Measurements from ENCODE around the gene HEXD. TPM values are rescaled to one million over a fixed set of nuclear protein-coding genes. Genes with fewer than 3 reads are reported as not detected.

Gene HEXD
- total RNA-seq, 1 experiment from 2014 or later = 16.2 TPM

DNA sequence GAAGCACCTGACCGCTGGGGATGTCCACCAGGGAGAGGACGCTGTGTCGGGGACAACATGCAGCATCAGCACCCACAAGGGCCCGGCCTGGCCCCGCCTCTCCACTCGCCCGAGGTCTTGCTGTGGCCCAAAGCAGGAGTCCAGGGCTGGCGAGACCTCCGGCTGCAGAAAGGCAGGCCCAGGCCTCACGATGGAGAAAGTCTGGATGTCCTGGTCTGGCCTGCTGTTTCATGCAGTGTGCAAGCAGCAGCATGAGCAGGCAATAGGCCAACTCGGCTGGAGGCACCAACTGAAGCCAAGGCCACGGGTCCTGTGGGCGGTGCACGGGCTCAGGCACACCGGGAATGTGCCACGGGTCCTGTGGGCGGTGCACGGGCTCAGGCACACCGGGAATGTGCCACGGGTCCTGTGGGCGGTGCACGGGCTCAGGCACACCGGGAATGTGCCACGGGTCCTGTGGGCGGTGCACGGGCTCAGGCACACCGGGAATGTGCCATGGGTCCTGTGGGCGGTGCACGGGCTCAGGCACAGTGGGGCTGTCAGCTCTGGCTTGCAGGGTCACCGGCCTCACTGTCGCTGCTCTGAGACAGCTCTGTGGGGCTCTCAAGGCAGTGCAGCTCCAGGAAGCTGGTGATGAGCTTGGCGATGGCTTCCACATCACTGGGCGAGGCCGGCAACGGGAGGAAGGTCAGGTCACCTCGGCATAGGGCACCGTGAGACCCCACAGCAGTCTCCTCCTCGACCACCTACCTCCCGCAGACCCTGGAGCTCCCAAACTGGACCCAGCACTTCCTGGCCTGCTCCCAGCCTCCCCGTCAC lies 25.5 kb downstream of the HEXD start:
- BruUV-seq (replicated peaks) = no TSS peak
- Mint-ChIP-seq H3K36me3 (ENCODE audit: insufficient read depth, unreplicated experiment) (peaks cover 19% of the 10 kb centered on the region), H3K4me3 (ENCODE audit: unreplicated experiment) (no peak overlapping the region), H3K9me3 (ENCODE audit: unreplicated experiment) (no peaks in the 10 kb centered on the region), H3K27me3 (ENCODE audit: insufficient read depth, unreplicated experiment) (no peaks in the 10 kb centered on the region), H3K4me1 (ENCODE audit: insufficient read depth, unreplicated experiment) (no peaks in the 10 kb centered on the region), H3K27ac (ENCODE audit: low read depth, unreplicated experiment) (no peak overlapping the region)
- TF ChIP-seq, protein P1, sequence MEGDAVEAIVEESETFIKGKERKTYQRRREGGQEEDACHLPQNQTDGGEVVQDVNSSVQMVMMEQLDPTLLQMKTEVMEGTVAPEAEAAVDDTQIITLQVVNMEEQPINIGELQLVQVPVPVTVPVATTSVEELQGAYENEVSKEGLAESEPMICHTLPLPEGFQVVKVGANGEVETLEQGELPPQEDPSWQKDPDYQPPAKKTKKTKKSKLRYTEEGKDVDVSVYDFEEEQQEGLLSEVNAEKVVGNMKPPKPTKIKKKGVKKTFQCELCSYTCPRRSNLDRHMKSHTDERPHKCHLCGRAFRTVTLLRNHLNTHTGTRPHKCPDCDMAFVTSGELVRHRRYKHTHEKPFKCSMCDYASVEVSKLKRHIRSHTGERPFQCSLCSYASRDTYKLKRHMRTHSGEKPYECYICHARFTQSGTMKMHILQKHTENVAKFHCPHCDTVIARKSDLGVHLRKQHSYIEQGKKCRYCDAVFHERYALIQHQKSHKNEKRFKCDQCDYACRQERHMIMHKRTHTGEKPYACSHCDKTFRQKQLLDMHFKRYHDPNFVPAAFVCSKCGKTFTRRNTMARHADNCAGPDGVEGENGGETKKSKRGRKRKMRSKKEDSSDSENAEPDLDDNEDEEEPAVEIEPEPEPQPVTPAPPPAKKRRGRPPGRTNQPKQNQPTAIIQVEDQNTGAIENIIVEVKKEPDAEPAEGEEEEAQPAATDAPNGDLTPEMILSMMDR (IDR thresholded peaks at IDR 0.05; ENCODE audit: unreplicated experiment) = no peak
- DNase-seq (ENCODE audit: unreplicated experiment) = no peak
- intact Hi-C loops (cut with micrococcal nuclease) = no loop called here
- ChIA-PET CTCF (no interaction called here), POLR2A (interaction anchor here (0.6 to 1.2 kb wide), 2 partner anchors 13 to 842 kb away, joined by 3 to 6 read pairs; no protein-coding TSS in a partner anchor)

DNA sequence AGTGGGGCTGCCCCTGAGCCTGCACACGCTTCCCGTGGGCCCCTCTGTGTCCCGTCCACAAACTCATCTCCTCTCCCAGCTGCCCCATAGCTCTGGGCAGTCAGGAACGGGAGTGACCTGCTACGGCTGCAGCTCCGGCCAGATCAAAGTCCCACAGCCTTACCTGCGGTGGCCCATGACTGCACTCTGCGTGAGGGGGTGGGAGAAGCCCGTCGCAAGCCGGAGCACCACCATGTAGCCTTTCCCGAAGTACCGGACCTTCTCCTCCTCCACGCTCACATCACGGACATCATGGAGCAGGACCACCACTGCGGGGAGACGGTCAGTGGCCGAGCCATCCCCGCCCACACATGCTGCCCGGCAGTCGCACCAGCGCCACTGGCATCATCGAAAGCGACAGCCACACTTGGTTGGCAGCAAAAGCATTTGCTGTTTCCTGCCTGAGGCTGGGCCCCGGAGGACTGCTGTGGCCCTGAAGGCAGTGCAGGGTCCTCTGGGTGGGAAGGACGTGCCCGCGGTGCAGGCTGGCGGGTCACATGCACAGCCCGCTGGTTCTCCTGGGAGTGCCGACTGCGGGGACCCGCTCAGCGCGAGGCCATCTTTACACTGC lies 26.2 kb downstream of the HEXD start:
- TF ChIP-seq, protein P1 (IDR thresholded peaks at IDR 0.05; ENCODE audit: unreplicated experiment) = no peak
- H3K36me3 Mint-ChIP-seq (ENCODE audit: insufficient read depth, unreplicated experiment) = peaks cover 19% of the 10 kb centered on the region
- no peaks in the 10 kb centered on the region for H3K27me3 Mint-ChIP-seq (ENCODE audit: insufficient read depth, unreplicated experiment)
- intact Hi-C loops (cut with micrococcal nuclease) = no loop called here
- H3K27ac Mint-ChIP-seq (ENCODE audit: low read depth, unreplicated experiment) = no peak overlapping the region
- H3K9me3 Mint-ChIP-seq (ENCODE audit: unreplicated experiment) = no peaks in the 10 kb centered on the region
- ChIA-PET POLR2A (interaction anchor here (0.6 kb wide), 1 partner anchor 842 kb away, joined by 3 read pairs; no protein-coding TSS in a partner anchor), CTCF (no interaction called here)
- BruUV-seq (replicated peaks) = no TSS peak
- H3K4me3 Mint-ChIP-seq (ENCODE audit: unreplicated experiment) = no peak overlapping the region
- H3K4me1 Mint-ChIP-seq (ENCODE audit: insufficient read depth, unreplicated experiment) = no peaks in the 10 kb centered on the region
- no peak for DNase-seq (ENCODE audit: unreplicated experiment)

DNA sequence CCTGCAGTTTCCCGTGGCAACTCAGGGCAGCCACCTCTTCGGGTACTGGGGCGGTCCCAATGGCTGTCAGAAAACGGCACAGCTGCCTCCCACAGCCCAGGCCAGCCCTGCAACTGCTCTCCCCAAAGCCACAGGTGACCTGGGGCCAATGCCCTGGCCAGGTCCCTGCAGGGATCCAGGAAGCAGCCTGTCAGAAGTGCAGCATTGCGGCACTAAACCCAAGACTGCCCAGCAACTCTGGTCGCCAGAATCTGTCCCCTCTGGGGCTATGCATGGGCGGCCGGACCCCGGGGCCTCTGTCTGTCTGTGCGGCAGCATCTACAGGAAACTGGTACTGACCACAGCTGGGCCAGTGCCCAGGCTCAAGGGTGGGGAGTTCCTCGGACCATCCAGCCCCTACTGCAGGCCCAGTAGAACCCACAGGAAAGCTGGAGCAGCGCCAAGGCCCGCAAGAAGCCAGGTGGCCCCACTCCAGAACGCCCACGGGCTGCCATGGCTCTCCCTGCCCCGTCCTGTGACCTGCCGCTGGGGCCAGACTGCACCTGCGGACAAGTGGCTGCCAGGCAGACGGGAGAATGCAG lies 26.9 kb downstream of the HEXD start:
- ChIA-PET CTCF (no interaction called here), POLR2A (no interaction called here)
- no peak for DNase-seq (ENCODE audit: unreplicated experiment)
- Mint-ChIP-seq H3K4me1 (ENCODE audit: insufficient read depth, unreplicated experiment) (no peaks in the 10 kb centered on the region), H3K4me3 (ENCODE audit: unreplicated experiment) (no peak overlapping the region), H3K27ac (ENCODE audit: low read depth, unreplicated experiment) (no peak overlapping the region), H3K9me3 (ENCODE audit: unreplicated experiment) (no peaks in the 10 kb centered on the region), H3K36me3 (ENCODE audit: insufficient read depth, unreplicated experiment) (peaks cover 20% of the 10 kb centered on the region), H3K27me3 (ENCODE audit: insufficient read depth, unreplicated experiment) (no peaks in the 10 kb centered on the region)
- TF ChIP-seq, protein P1 (IDR thresholded peaks at IDR 0.05; ENCODE audit: unreplicated experiment) = no peak
- intact Hi-C loops (cut with micrococcal nuclease) = no loop called here
- BruUV-seq (replicated peaks) = no TSS peak

DNA sequence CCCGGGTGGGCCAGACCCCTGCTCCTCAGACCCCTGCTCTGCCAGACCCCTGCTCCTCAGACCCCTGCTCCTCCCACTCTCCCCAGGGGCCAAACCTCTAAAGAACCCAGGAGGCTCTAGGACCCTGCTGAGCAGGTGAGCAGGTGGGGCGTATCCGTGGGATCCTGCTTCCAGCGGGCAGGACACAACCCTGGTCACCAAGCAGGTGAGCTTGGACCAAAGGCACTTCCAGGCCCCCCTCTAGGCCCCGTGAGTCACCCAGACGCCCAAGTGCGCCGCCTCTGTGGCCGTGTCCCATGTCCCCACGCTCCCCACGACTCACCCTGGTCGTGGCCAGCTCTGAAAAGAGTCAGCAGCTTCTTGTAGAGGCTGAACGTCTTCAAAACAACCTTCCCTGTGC lies 27.4 kb downstream of the HEXD start:
- Mint-ChIP-seq H3K9me3 (ENCODE audit: unreplicated experiment) (no peaks in the 10 kb centered on the region), H3K27ac (ENCODE audit: low read depth, unreplicated experiment) (no peak overlapping the region), H3K27me3 (ENCODE audit: insufficient read depth, unreplicated experiment) (no peaks in the 10 kb centered on the region), H3K36me3 (ENCODE audit: insufficient read depth, unreplicated experiment) (peaks cover 25% of the 10 kb centered on the region), H3K4me3 (ENCODE audit: unreplicated experiment) (no peak overlapping the region), H3K4me1 (ENCODE audit: insufficient read depth, unreplicated experiment) (no peaks in the 10 kb centered on the region)
- intact Hi-C loops (cut with micrococcal nuclease) = no loop called here
- DNase-seq (ENCODE audit: unreplicated experiment) = no peak
- POLR2A ChIA-PET = no interaction called here
- CTCF ChIA-PET = no interaction called here
- no TSS peak for BruUV-seq (replicated peaks)
- TF ChIP-seq, protein P1 (IDR thresholded peaks at IDR 0.05; ENCODE audit: unreplicated experiment) = no peak
